Esophagus (tissue), 2 donors: ENCODE data around the gene PBXIP1. TPM values are rescaled to one million over a fixed set of nuclear protein-coding genes. Genes with fewer than 3 reads are reported as not detected.

Experiments used
- H3K27ac ChIP-seq, 2 donors: one replicate each; pipeline ENCODE4 v1.5.1; 2013; ENCODE audit warnings: low read depth in 2 of 2, mild to moderate bottlenecking in 2 of 2, inconsistent platforms in 1 of 2, low read length in 1 of 2, moderate library complexity in 1 of 2
- H3K27me3 ChIP-seq, 2 donors: one replicate each; pipeline ENCODE4 v1.6.1; 2013; ENCODE audit warnings: low read length in 2 of 2, control low read depth in 1 of 2, mild to moderate bottlenecking in 1 of 2; ENCODE audit not compliant: insufficient read depth in 2 of 2, control insufficient read depth in 1 of 2
- H3K36me3 ChIP-seq, 2 donors: one replicate each; pipeline ENCODE4 v1.6.1; 2013; ENCODE audit warnings: low read length in 1 of 2; ENCODE audit not compliant: control insufficient read depth in 2 of 2, insufficient read depth in 2 of 2
- H3K4me1 ChIP-seq, 2 donors: one replicate each; pipeline ENCODE4 v1.6.1; 2013; ENCODE audit warnings: low read length in 1 of 2; ENCODE audit not compliant: control insufficient read depth in 2 of 2, insufficient read depth in 2 of 2
- H3K4me3 ChIP-seq, 2 donors: one replicate each; pipeline ENCODE4 v1.5.1; 2013; ENCODE audit warnings: low read length in 2 of 2, mild to moderate bottlenecking in 2 of 2, low read depth in 1 of 2, moderate library complexity in 1 of 2
- H3K9me3 ChIP-seq, 2 donors: one replicate each; pipeline ENCODE4 v1.6.1; 2013; ENCODE audit warnings: mild to moderate bottlenecking in 2 of 2, low read depth in 1 of 2, low read length in 1 of 2, moderate library complexity in 1 of 2; ENCODE audit not compliant: control insufficient read depth in 2 of 2, insufficient read depth in 1 of 2
- WGBS, 2 donors: extraction: QIAGEN DNeasy Blood & Tissue Kit; methylation state at CpG; one replicate each; pipeline ENCODE4 v1.1.7; 2013; 5-methylcytosine and 5-hydroxymethylcytosine counted together
- polyA plus RNA-seq, 2 donors: library from polyadenylated mRNA; stranded (reverse); fragments of 200-250 nt; gene quantifications; one replicate each; pipeline ENCODE4 v1.2.3, GENCODE V29; 2013
- donor health status: healthy with polysubstance abuse.
- donor health status: Bipolar disorder and iron deficiency.

Gene PBXIP1
- polyA plus RNA-seq, 2 donors, result 18.3 to 25.7 TPM

DNA sequence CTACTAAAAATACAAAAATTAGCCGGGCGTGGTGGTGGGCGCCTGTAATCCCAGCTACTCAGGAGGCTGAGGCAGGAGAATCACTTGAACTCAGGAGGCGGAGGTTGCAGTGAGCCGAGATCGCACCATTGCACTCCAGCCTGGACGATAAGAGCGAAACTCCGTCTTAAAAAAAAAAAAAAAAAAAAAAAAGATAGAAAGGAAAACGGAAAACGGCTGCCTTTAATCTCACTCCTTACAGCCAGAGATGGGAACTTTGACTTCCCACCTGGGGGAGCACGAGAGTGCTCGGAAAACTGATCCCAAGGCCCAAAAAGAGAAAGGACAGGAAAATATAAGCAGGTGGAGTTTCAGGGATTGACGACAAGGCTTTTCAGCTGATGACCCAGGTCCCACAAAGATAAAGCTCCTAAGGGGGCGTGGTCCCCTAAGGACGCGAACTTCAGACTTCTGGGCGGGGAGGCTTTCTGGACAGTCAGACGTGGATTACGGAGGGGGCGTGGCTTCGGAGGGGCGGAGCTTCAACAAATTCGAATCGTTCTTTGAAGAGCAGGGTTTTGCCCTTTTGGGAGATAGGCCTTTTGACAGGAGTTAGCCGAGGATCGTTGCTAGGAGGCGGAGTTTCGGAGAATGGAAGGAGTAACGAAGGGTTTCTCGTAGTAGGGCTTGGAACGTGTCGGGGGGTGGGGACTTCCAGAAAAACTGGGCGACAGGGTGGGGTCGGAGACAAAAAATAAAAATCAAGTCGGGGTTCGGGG, 17.6 kb upstream of the PBXIP1 start:
- peaks cover 15 to 29% of the 10 kb centered on the region in 2 donors for H3K4me1 ChIP-seq
- H3K36me3 ChIP-seq, result peaks cover 2 to 5% of the 10 kb centered on the region in 2 donors
- H3K27me3 ChIP-seq, result no peaks in the 10 kb centered on the region
- peak overlapping the region; percentile 65 to 86 for H3K4me3 ChIP-seq
- 0 to 5% methylated on average over 28 to 37 of the region's 37 CpGs for WGBS, 2 donors
- no peaks in the 10 kb centered on the region for H3K9me3 ChIP-seq
- H3K27ac ChIP-seq, result peak overlapping the region; percentile 98 to 100

DNA sequence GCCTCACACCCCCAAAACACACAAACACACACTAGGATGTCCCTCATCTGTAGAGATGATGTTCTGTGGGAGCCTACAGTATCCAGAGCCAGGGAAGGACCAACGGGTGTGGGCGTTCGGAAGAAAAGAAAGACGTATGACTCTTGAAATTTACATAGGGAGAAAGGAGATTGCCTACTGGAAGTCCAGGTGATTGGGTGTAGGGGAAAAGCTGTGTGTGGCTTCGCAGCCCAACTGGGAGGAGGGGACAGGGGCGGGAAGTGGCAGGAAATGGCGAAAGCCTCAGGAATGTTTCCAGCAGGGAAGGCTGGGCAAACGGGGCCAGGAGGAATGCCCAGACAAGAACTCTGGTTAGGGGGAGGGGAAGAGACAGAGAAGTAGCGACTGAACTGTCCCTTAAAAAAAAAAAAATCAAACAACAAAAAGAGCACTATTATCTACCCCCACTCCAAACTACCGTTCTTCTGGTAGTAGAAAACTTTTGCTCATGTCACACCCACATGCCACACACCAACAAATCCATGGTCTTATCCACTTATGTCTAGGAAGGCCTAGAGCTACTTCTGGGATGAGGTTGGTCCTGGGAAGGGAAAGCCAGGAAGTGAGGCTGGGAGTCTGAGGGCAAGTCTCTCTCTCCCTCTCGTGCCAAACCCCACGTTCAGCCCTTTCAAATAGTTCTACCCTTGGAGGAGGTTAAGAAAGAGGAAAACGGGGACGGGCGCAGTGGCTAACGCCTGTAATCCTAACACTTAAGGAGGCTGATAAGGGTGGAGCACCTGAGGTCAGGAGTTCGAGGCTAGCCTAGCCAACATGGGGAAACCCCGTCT, 16.8 kb upstream of the PBXIP1 start:
- H3K36me3 ChIP-seq, result peaks cover 5 to 9% of the 10 kb centered on the region in 2 donors
- peak overlapping the region in 1 of 2 donors; percentile 86 for H3K4me3 ChIP-seq
- H3K9me3 ChIP-seq, result no peaks in the 10 kb centered on the region
- H3K27ac ChIP-seq, result peak overlapping the region; percentile 98 to 100
- WGBS, 2 donors, result 19 to 22% methylated on average over 18 of the region's 18 CpGs
- H3K27me3 ChIP-seq, result no peaks in the 10 kb centered on the region
- peaks cover 15 to 29% of the 10 kb centered on the region in 2 donors for H3K4me1 ChIP-seq

DNA sequence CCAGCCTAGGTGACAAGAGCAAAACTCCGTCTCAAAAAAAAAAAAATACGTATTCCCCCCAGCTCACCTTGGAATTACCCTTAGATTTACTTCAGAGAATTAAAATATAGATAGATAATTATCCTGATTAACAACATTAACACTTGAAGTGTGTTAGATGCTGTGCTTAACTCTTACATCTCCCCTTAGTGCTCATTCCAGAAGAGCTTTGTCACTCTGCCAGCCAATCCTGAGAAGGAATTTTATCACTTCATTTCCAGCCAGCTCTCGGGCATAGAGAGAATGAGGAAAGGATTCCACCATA, 16.3 kb upstream of the PBXIP1 start:
- Histone ChIP-seq H3K27ac (peak overlapping the region; percentile 98 to 100), H3K4me3 (no peak overlapping the region), H3K4me1 (peaks cover 15 to 29% of the 10 kb centered on the region in 2 donors), H3K9me3 (no peaks in the 10 kb centered on the region), H3K27me3 (no peaks in the 10 kb centered on the region), H3K36me3 (peaks cover 9 to 12% of the 10 kb centered on the region in 2 donors)
- 54 to 60% methylated on average over 3 of the region's 3 CpGs for WGBS, 2 donors

DNA sequence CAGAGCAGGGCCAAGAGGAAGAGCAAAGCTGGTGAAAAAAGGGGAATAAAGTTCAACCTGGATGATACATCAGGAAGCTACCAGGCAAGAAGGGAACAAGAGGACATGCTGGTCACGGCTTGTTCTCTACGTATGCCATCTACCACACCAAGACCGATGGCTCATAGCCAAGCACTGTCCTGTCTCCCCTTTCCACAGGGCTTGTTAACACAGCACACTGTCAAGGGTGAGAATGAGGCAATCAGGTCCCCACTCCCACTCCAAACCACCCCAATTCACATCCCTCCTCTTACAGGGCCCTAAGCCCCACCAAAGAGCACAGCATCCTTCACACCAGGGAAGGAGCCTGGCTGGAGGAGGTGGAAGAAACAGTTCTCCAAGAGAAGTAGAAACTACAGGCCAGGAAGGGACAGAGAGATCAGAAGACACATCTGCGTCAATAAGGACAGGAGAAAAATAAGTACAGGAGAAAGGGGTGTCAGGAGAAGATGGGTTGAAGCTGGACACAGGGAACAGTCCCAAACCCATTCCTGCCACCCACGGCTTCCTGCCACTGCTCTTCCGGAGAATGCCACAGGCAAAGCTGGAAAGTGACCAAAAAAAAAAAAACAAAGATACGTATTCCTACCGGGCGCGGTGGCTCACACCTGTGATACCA, 15.6 kb upstream of the PBXIP1 start:
- H3K27ac ChIP-seq, result peak overlapping the region; percentile 93 to 99

GRCh38 chr1:154970631-154971340, 14.9 kb upstream of the PBXIP1 start, which contains the start of gene SHC1:
Gene SHC1, minus strand, starts transcription at chr1:154970747. Its CDS starts 221 bp downstream, at chr1:154970526.
- Histone ChIP-seq H3K36me3 (peaks cover 14 to 20% of the 10 kb centered on the region in 2 donors), H3K27me3 (no peaks in the 10 kb centered on the region), H3K4me3 (peak within 1 kb of the TSS; percentile 7 to 13), H3K9me3 (no peaks in the 10 kb centered on the region), H3K4me1 (peaks cover 15 to 29% of the 10 kb centered on the region in 2 donors), H3K27ac (peak within 1 kb of the TSS; percentile 93 to 99)
- WGBS, 2 donors, result 13 to 22% methylated on average over 15 of the region's 15 CpGs

More for the DNA sequence above, 15.6 kb upstream of the PBXIP1 start:
- Histone ChIP-seq H3K27me3 (no peaks in the 10 kb centered on the region), H3K36me3 (peaks cover 9 to 13% of the 10 kb centered on the region in 2 donors), H3K4me3 (no peak overlapping the region), H3K4me1 (peaks cover 15 to 29% of the 10 kb centered on the region in 2 donors), H3K9me3 (no peaks in the 10 kb centered on the region)
- 34 to 35% methylated on average over 10 of the region's 10 CpGs for WGBS, 2 donors

DNA sequence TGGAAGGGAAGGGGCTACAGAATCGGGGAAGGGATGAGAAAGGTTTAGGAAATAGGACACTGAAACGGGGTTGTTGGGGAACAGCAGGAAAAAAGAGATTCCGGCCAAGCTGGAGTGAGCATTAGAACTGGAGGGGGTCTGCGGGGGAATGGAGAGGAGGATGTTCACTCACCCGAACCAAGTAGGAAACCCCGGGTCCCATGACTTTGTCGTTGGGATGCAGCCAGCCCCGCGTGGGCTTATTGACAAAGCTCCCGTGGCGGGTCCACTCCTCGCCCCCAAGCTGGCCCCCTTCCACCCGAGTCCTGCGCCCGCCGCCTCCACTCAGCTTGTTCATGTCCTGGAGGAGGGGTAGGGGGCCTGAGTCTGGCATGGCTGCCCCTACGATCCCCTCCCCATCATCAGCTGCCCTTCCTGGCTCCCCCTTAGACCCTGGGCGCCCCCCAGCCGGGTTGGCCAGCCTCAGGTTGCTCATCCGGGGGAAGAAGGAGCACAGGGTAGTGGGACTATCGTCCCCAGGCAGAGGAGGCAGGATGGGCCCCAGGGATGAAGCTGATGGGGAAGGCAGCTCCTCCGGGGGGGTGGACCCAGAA, 14.1 kb upstream of the PBXIP1 start:
- no peaks in the 10 kb centered on the region for H3K27me3 ChIP-seq
- 28 to 38% methylated on average over 22 of the region's 22 CpGs for WGBS, 2 donors
- H3K36me3 ChIP-seq, result peaks cover 20 to 26% of the 10 kb centered on the region in 2 donors
- no peaks in the 10 kb centered on the region for H3K9me3 ChIP-seq
- H3K27ac ChIP-seq, result peak overlapping the region; percentile 93 to 99
- H3K4me3 ChIP-seq, result peak overlapping the region; percentile 1 to 13
- peaks cover 15 to 29% of the 10 kb centered on the region in 2 donors for H3K4me1 ChIP-seq

DNA sequence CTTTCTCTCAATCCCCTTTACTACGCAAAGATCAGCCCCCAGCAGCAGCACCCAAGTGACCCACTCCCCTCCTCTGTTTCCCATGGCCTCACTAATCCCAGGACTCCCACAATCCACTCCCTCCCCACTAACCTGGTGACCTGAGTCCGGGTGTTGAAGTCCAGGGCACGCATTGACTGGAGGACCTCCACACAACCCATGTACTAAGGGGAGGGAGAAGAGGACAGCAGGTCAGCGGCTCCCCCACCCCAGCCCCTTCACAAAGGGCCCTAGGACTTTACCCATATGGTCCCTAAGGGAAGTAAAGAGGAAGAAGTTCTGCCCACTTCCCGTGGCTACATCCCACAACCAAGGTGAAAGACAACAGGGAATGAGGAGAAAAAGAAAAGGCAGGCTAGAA, 13.3 kb upstream of the PBXIP1 start:
- peaks cover 15 to 29% of the 10 kb centered on the region in 2 donors for H3K4me1 ChIP-seq
- H3K27ac ChIP-seq, result peak overlapping the region in 1 of 2 donors; percentile 99
- WGBS, 2 donors, result 64 to 68% methylated on average over 5 of the region's 5 CpGs
- no peaks in the 10 kb centered on the region for H3K27me3 ChIP-seq
- peak overlapping the region in 1 of 2 donors; percentile 13 for H3K4me3 ChIP-seq
- no peaks in the 10 kb centered on the region for H3K9me3 ChIP-seq
- H3K36me3 ChIP-seq, result peaks cover 20 to 30% of the 10 kb centered on the region in 2 donors

DNA sequence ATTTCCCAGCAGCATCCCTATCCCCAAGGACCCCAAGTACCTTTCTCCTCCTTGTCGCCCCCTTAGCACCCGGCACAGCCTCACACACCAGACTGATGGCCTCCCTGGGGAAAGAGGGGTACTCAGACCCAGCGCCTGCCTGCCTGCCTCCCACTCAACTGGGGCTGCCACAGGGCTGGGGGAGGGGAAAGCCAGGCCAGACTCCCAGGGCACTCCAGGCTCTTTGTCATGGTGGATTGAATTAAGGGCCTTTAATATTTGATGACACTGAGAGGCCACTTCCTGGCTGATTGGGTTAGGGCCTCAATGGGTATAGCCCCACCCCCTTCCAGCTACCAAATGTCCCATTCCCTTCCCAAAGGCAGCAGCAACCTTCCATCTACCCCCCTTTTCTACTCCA, 12.8 kb upstream of the PBXIP1 start:
- no peak overlapping the region for H3K4me3 ChIP-seq
- peaks cover 20 to 30% of the 10 kb centered on the region in 2 donors for H3K36me3 ChIP-seq
- peak overlapping the region; percentile 31 to 99 for H3K27ac ChIP-seq
- H3K4me1 ChIP-seq, result peaks cover 15 to 29% of the 10 kb centered on the region in 2 donors
- H3K27me3 ChIP-seq, result no peaks in the 10 kb centered on the region
- 81 to 87% methylated on average over 2 to 3 of the region's 3 CpGs for WGBS, 2 donors
- H3K9me3 ChIP-seq, result no peaks in the 10 kb centered on the region
